Measurements from ENCODE around the gene TRUB1.

Gene TRUB1

DNA sequence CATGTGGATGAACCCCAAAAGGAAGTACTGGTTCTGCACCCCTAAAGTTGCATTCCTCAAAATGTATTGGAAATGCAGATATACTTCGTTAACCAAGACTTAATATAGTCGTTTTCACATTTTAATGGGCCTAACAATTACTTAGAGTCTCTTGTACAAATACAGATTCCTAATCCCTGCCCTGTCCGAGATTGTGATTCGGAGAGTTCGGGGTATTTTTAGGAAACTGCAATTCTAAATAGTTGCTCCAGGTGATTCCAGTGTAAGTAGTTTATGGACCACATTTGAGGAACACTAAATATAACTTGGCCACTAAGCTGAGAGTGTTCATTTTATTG, 830 bp downstream of the TRUB1 start:
- H3K4me3 Mint-ChIP-seq, result peak overlapping the region; percentile 95
- peaks cover 25% of the 10 kb centered on the region for H3K36me3 Mint-ChIP-seq (ENCODE audit: low read depth)
- H3K27ac Mint-ChIP-seq, result peak overlapping the region; percentile 95
- H3K27me3 Mint-ChIP-seq, result no peaks in the 10 kb centered on the region
- peaks cover 21% of the 10 kb centered on the region for H3K4me1 Mint-ChIP-seq (ENCODE audit: low read depth)
- no peaks in the 10 kb centered on the region for H3K9me3 Mint-ChIP-seq

DNA sequence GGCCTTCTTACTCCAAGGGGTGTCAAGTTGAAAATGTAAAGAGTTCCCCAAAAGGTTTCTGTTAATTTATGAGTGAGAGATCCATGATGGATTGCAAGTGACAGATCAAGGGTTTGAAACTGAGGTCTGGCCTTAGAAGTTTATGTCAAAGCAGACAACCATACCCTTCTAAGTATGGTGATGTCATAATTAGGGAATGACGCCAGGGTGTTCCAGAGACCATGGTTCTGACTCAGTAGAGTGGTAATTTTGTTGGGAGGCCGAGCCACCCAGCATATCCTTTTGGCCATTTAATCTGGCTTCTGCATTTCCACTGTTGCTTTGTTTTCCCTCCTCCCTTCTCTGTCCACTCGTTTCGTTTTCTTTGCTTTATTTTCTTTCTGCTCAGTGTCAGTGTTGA, 2.7 kb downstream of the TRUB1 start:
- peak overlapping the region; percentile 4 for H3K27ac Mint-ChIP-seq
- H3K9me3 Mint-ChIP-seq, result no peaks in the 10 kb centered on the region
- no peaks in the 10 kb centered on the region for H3K27me3 Mint-ChIP-seq
- H3K4me3 Mint-ChIP-seq, result peak overlapping the region; percentile 7
- peaks cover 20% of the 10 kb centered on the region for H3K4me1 Mint-ChIP-seq (ENCODE audit: low read depth)
- peaks cover 39% of the 10 kb centered on the region for H3K36me3 Mint-ChIP-seq (ENCODE audit: low read depth)

DNA sequence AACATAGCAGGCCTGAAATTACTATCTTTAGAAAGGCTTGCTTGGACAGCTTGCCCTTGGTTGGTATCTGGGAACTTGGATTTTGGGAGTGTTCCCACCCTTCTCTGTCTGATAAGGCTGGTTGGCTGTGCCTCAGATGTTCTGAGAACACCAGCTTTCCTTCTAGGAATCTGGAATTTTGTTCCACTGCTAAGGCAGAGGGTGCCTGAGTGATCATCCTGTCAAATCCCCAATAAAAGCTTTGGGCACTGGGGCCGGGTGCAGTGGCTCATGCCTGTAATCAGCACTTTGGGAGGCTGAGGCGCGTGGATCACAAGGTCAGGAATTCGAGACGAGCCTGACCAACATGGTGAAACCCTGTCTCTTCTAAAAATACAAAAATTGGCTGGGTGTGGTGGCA, 5.0 kb downstream of the TRUB1 start:
- H3K27me3 Mint-ChIP-seq, result no peaks in the 10 kb centered on the region
- H3K36me3 Mint-ChIP-seq (ENCODE audit: low read depth), result peaks cover 53% of the 10 kb centered on the region
- H3K9me3 Mint-ChIP-seq, result no peaks in the 10 kb centered on the region
- peaks cover 31% of the 10 kb centered on the region for H3K4me1 Mint-ChIP-seq (ENCODE audit: low read depth)
- no peak overlapping the region for H3K27ac Mint-ChIP-seq
- H3K4me3 Mint-ChIP-seq, result no peak overlapping the region

DNA sequence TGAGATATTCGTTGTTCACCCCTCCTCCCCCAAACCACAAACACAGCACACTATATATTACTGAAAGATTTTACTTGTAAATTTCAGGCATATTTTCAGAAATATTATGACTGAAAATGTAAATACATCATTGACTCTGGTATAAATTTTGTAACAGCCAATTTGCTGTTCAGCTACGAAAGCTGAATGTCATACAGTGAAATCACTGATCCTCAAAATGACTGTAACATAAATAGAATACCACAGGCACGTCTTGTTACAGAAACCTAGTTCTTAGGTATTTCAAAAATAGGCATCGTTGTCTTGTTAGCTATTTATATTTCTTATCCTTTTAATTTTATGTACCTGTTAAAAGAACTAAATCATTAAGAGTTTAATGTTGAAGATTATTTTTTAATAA, 15.1 kb downstream of the TRUB1 start:
- Mint-ChIP-seq H3K27me3 (no peaks in the 10 kb centered on the region), H3K4me3 (no peak overlapping the region), H3K36me3 (ENCODE audit: low read depth) (peaks cover 66% of the 10 kb centered on the region), H3K4me1 (ENCODE audit: low read depth) (peaks cover 38% of the 10 kb centered on the region), H3K27ac (no peak overlapping the region), H3K9me3 (no peaks in the 10 kb centered on the region)

DNA sequence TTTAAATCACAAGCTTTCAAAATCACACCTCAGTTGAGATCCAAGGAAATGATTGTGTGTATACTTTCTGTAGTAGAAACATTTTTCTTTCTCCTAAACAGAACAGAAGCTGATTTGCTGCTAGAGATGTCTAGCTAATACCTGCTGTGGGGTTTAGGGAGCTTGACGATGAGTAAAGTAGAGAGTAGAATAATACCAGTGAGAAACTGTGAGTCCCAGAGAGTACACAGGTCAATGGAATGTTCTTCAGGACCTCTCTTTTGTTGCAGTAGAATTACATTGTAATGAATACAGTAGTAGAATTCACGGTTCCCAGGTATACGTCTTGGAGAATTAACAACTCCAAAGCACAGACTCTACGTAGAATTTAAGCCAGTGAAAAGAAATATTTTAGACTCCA, 18.0 kb downstream of the TRUB1 start:
- peaks cover 26% of the 10 kb centered on the region for H3K4me1 Mint-ChIP-seq (ENCODE audit: low read depth)
- H3K27me3 Mint-ChIP-seq, result no peaks in the 10 kb centered on the region
- H3K27ac Mint-ChIP-seq, result no peak overlapping the region
- peaks cover 51% of the 10 kb centered on the region for H3K36me3 Mint-ChIP-seq (ENCODE audit: low read depth)
- no peaks in the 10 kb centered on the region for H3K9me3 Mint-ChIP-seq
- H3K4me3 Mint-ChIP-seq, result no peak overlapping the region

DNA sequence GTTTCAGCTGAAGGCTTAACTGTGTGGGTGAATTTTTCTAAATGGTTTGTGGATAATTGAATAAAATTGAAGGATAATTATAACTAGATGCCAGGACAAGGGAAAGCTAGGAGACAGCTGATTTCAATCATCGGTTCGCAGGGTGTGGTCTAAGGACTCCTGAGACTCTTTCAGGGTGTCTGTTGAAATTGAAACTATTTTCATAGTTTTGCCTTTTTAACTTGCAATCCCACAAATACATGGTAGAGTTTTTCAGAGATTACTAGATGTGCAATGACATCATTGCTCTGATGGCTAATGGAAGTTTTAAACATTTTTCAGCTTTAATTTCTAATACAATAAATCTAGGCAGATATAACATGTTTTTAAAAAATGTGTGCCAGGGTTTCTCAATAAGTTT, 18.5 kb downstream of the TRUB1 start:
- Mint-ChIP-seq H3K4me1 (ENCODE audit: low read depth) (peaks cover 26% of the 10 kb centered on the region), H3K4me3 (no peak overlapping the region), H3K27me3 (no peaks in the 10 kb centered on the region), H3K27ac (no peak overlapping the region), H3K36me3 (ENCODE audit: low read depth) (peaks cover 55% of the 10 kb centered on the region), H3K9me3 (no peaks in the 10 kb centered on the region)

DNA sequence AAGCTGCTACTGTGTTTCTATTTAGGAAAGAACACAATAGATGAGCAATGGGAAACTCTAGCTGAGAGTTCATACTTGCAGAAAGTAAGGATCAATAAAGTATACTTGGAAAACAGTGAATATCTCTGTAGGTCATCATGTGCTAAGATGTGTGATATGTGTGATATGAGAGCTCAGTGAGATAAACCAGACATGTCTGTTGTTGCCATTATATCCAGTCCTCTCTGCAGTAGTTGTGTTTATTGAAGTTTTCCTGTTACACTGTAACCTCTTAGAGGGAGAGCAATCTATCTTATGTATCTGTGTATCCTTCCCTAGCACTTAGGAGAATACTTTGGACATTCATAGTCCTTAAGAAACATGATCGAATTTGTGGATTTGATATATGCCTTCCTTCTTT, 19.1 kb downstream of the TRUB1 start:
- no peak overlapping the region for H3K4me3 Mint-ChIP-seq
- H3K4me1 Mint-ChIP-seq (ENCODE audit: low read depth), result peaks cover 26% of the 10 kb centered on the region
- H3K27ac Mint-ChIP-seq, result no peak overlapping the region
- no peaks in the 10 kb centered on the region for H3K9me3 Mint-ChIP-seq
- peaks cover 57% of the 10 kb centered on the region for H3K36me3 Mint-ChIP-seq (ENCODE audit: low read depth)
- no peaks in the 10 kb centered on the region for H3K27me3 Mint-ChIP-seq

DNA sequence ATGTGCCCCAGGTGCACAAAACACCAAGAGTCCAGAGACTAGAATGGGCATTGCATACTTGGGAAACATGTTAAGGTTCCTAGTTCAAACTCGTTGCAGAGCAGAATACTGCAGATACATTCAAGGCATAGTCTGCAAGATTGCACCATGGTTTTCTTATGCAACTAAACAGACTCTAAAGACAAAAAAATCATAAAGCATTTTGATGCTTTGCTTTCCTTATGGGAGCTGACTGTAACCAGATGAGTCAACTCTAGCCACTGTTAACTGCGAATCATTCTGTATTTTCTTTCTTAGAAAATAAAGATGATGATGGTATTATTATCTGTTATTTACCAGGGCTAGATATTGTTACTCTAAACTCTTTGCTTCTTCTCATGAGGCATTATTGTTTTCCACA, 19.7 kb downstream of the TRUB1 start:
- Mint-ChIP-seq H3K9me3 (no peaks in the 10 kb centered on the region), H3K27ac (no peak overlapping the region), H3K4me1 (ENCODE audit: low read depth) (peaks cover 26% of the 10 kb centered on the region), H3K27me3 (no peaks in the 10 kb centered on the region), H3K4me3 (no peak overlapping the region), H3K36me3 (ENCODE audit: low read depth) (peaks cover 57% of the 10 kb centered on the region)

DNA sequence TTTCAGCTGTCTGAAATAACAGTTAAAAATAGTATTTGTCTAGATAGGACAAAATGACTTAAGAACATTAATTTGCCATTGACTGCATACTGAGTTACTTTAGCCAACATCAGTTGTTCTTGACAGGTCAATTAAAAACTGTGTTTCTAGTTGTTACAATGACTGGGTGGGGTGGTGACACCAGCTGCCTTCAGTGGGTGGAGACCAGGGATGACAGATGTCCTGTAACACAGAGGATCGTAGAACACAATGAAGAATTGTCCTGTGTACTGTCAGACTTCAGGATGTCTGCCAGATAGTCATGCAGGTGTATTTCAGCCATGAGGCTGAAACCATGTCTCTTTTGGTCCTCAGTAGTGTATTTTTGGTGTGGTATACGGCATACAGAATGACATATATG, 24.4 kb downstream of the TRUB1 start:
- peaks cover 5% of the 10 kb centered on the region for H3K9me3 Mint-ChIP-seq
- H3K27me3 Mint-ChIP-seq, result no peaks in the 10 kb centered on the region
- no peak overlapping the region for H3K27ac Mint-ChIP-seq
- peaks cover 11% of the 10 kb centered on the region for H3K4me1 Mint-ChIP-seq (ENCODE audit: low read depth)
- H3K4me3 Mint-ChIP-seq, result no peak overlapping the region
- H3K36me3 Mint-ChIP-seq (ENCODE audit: low read depth), result peaks cover 56% of the 10 kb centered on the region

DNA sequence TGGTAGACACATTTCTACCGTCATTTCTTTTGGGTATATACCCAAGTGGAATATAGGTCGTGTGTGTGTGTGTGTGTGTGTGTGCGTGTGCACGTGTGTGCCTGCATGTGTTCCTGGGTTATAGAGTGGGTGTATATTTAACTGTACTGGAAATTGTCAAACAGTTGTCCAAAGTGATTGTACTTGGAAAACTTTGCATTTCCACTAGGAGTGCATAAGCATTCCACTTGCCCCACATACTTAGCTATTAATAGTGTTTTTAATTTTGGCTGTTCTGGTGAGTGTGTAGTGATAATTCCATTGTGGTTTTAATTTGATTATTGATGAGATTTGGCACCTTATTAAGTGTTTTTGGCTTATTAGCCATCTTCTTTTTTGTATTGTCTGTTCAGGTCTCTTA, 25.9 kb downstream of the TRUB1 start:
- Mint-ChIP-seq H3K4me1 (ENCODE audit: low read depth) (peaks cover 18% of the 10 kb centered on the region), H3K9me3 (peaks cover 5% of the 10 kb centered on the region), H3K36me3 (ENCODE audit: low read depth) (peaks cover 65% of the 10 kb centered on the region), H3K27me3 (no peaks in the 10 kb centered on the region), H3K27ac (no peak overlapping the region), H3K4me3 (no peak overlapping the region)

DNA sequence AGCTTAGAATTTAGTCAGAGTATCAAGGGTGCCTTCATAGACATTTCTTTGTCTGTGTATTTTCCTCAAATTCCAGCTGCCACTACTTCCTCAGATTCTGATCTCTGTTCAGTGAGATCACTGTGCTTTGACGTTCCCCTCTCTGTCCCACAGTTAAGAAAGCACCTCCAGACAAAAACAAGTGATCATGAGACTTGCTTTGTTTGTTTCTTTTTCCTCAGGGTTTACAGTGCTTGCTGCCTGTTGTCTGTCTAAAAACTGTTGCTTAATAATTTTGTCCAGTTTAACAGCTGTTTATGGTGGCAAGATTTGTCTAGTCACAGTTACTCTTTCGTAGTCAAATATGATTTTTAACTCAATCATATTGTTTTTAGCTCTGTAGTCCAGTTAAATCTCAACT, 29.1 kb downstream of the TRUB1 start:
- H3K36me3 Mint-ChIP-seq (ENCODE audit: low read depth), result peaks cover 48% of the 10 kb centered on the region

DNA sequence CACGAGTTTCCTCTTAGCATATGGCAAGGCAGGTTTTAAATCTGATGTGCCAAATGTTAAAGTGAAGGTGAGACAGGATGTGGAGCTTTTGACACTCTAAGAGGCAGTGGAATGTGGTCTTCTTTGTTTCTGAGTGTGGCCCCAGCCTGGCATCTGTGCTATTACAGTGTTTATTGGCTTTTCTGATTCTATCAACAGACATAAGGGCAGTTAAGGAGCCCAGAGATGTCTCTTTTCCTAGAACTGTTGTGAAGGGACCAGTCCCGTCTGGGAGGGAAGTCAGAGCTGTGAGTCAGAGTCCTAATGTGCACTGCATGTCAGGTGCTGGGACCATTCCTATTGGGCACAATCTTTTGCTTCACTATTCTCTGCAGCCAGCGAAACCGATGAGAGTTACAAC, 32.5 kb downstream of the TRUB1 start:
- no peaks in the 10 kb centered on the region for H3K9me3 Mint-ChIP-seq
- H3K36me3 Mint-ChIP-seq (ENCODE audit: low read depth), result peaks cover 37% of the 10 kb centered on the region
- peaks cover 18% of the 10 kb centered on the region for H3K4me1 Mint-ChIP-seq (ENCODE audit: low read depth)
- H3K27me3 Mint-ChIP-seq, result no peaks in the 10 kb centered on the region
- H3K4me3 Mint-ChIP-seq, result no peak overlapping the region
- no peak overlapping the region for H3K27ac Mint-ChIP-seq

More for the DNA sequence above, 29.1 kb downstream of the TRUB1 start:
- H3K27ac Mint-ChIP-seq, result no peak overlapping the region
- H3K4me3 Mint-ChIP-seq, result no peak overlapping the region
- no peaks in the 10 kb centered on the region for H3K27me3 Mint-ChIP-seq
- peaks cover 5% of the 10 kb centered on the region for H3K9me3 Mint-ChIP-seq
- H3K4me1 Mint-ChIP-seq (ENCODE audit: low read depth), result peaks cover 23% of the 10 kb centered on the region

DNA sequence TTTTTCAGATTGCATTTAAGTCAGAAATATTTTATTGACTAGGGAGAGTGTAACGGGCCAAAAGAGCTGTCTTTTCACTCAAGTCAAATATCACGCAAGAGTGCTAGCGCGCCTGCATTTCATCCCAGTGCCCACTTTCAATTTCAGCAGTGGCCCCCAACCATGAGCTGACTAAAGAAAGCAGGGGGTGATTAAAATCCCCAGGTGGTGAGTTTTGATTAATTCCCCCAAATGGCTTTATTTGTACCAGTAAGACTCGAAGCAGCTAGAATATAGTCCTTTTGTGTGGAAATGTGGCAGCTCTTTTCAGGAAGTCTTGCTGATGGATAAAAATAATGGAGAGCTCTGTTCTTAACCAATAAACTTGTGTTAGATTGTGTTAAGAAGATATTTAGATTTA, 35.3 kb downstream of the TRUB1 start:
- Mint-ChIP-seq H3K4me1 (ENCODE audit: low read depth) (peaks cover 8% of the 10 kb centered on the region), H3K27me3 (no peaks in the 10 kb centered on the region), H3K4me3 (no peak overlapping the region), H3K9me3 (no peaks in the 10 kb centered on the region), H3K36me3 (ENCODE audit: low read depth) (peaks cover 25% of the 10 kb centered on the region), H3K27ac (no peak overlapping the region)

DNA sequence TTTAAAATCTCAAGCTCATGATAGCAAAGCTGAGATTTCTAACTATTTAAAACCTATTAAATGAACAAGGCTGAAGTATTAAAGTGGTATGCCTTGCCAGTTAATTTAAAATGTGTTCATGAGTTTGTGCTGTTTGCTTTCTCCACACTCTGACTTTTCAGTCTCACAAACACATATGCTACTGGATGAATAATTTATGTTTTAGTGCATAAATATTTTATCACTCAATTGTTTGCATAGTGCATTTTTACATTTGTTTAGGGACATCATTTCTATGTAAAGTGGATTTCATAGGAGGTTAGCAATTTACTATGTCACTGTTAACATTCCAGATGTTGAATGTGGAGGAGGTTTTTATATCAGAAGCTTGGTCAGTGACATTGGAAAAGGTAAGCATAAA, 36.0 kb downstream of the TRUB1 start:
- no peak overlapping the region for H3K27ac Mint-ChIP-seq
- no peaks in the 10 kb centered on the region for H3K9me3 Mint-ChIP-seq
- peaks cover 5% of the 10 kb centered on the region for H3K4me1 Mint-ChIP-seq (ENCODE audit: low read depth)
- peaks cover 27% of the 10 kb centered on the region for H3K36me3 Mint-ChIP-seq (ENCODE audit: low read depth)
- no peak overlapping the region for H3K4me3 Mint-ChIP-seq
- no peaks in the 10 kb centered on the region for H3K27me3 Mint-ChIP-seq

DNA sequence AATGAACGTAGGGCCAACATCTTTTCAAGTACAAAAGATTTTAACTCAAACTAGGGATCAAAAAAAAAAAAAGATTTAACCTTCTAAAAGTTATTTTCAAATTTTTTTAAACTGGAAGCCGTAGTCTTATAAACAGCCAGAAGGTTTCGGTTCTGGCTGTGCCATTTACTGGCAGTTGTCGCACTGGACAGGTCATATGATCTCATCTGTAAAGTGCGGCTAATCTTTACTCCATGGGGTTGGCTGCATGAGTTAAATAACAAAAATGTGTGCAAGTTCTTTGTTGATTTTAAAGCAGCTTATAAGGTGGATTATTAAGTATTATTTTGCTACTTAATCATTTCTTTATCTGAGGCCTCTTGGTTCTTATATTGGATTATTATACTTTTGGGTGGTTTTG, 36.6 kb downstream of the TRUB1 start:
- Mint-ChIP-seq H3K4me1 (ENCODE audit: low read depth) (peaks cover 3% of the 10 kb centered on the region), H3K36me3 (ENCODE audit: low read depth) (peaks cover 29% of the 10 kb centered on the region), H3K27me3 (no peaks in the 10 kb centered on the region), H3K9me3 (no peaks in the 10 kb centered on the region), H3K27ac (no peak overlapping the region), H3K4me3 (no peak overlapping the region)

DNA sequence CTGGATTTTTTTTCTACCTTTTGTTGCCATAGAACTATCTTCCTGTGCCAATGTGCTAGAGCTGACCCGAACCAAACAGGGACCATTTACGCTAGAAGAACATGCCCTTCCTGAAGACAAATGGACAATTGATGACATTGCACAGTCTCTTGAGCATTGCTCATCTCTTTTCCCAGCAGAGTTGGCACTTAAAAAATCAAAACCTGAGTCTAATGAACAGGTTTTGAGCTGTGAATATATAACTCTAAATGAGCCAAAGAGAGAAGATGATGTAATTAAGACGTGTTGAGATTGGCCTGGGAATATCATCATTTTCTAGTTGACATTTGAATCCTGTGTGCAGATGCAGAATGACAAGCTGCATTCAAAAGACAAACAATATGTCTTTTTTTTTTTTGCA, 37.1 kb downstream of the TRUB1 start:
- Mint-ChIP-seq H3K9me3 (no peaks in the 10 kb centered on the region), H3K4me3 (no peak overlapping the region), H3K4me1 (ENCODE audit: low read depth) (no peaks in the 10 kb centered on the region), H3K36me3 (ENCODE audit: low read depth) (peaks cover 34% of the 10 kb centered on the region), H3K27me3 (no peaks in the 10 kb centered on the region), H3K27ac (no peak overlapping the region)

DNA sequence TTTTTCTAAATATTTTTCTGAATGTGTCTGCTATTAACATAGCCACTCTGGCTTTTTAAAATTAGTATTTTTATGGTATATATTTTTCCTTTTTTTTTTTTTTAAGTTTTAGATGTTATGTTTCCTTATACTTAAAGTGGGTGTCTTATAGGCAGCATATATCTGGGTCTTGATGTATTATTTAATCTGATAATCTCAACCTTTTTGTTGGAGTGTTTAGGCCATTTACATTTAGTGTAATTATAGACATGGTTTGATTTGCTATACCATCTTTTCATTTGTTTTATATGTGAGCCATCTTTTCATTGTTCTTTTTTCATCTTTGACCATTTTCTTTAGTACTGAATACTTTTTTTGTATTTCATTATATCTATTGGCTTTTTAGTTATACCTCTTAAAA, 45.0 kb downstream of the TRUB1 start:
- peaks cover 83% of the 10 kb centered on the region for H3K36me3 Mint-ChIP-seq (ENCODE audit: low read depth)
- H3K27me3 Mint-ChIP-seq, result no peaks in the 10 kb centered on the region
- peaks cover 36% of the 10 kb centered on the region for H3K9me3 Mint-ChIP-seq
- no peaks in the 10 kb centered on the region for H3K4me1 Mint-ChIP-seq (ENCODE audit: low read depth)
- no peak overlapping the region for H3K27ac Mint-ChIP-seq
- no peak overlapping the region for H3K4me3 Mint-ChIP-seq
